ENCODE results near the gene ITGA4.

- TF ChIP-seq, protein P1, sequence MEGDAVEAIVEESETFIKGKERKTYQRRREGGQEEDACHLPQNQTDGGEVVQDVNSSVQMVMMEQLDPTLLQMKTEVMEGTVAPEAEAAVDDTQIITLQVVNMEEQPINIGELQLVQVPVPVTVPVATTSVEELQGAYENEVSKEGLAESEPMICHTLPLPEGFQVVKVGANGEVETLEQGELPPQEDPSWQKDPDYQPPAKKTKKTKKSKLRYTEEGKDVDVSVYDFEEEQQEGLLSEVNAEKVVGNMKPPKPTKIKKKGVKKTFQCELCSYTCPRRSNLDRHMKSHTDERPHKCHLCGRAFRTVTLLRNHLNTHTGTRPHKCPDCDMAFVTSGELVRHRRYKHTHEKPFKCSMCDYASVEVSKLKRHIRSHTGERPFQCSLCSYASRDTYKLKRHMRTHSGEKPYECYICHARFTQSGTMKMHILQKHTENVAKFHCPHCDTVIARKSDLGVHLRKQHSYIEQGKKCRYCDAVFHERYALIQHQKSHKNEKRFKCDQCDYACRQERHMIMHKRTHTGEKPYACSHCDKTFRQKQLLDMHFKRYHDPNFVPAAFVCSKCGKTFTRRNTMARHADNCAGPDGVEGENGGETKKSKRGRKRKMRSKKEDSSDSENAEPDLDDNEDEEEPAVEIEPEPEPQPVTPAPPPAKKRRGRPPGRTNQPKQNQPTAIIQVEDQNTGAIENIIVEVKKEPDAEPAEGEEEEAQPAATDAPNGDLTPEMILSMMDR (conservative IDR thresholded peaks at IDR 0.05 in 1 of 2, IDR thresholded peaks at IDR 0.05 in 1 of 2; ENCODE audit: extremely low read depth in 1 of 2, insufficient read depth in 1 of 2, low read depth in 1 of 2, low read length in 2 of 2): peak; percentile 84 to 85
- TF ChIP-seq EZH2 (IDR thresholded peaks at IDR 0.05; ENCODE audit: borderline replicate concordance, low read length): no peak
Measured at GRCh38 chr2:181466661-181467576, 9.7 kb downstream of the ITGA4 start.
